ENCODE results near the gene SDF2L1.
"Not testable (repeated sequence)": the region's sequence is repeated elsewhere in the genome, so short reads cannot be mapped to it uniquely, and the experiment has no call there.

The SDF2L1 gene

DNA sequence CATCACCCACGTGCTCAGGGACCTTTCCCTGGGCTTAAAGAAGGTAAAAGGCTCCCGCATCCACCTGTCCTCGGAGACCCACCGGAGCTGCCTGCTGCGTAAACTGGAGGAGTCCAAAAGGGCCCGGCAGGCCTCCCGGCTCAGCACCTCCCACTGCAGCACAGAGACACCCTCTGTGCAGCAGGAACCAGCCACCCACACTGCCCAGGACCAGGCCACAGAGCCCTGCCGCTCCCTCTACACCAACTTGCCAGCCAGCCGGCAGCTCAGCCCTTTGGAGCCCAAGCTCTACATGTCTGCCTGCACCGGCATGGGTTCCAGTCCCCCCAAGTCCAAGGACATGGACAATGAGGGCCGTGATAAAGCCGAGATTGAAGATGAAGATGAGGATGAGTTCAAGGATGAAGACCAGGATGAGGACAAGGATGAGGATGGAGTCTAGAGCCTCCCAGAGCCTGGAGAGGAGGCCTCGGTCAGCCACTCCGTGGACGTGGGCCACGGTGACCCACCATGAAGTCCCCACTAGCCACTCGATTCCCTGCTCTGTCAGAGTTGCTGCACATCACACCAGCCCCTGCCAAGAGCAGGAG is 5.4 kb upstream of the SDF2L1 start:
- DNase-seq (ENCODE audit: low spot score), result no peak
- in situ Hi-C loops (cut with MboI; ENCODE audit: low pct_unique_long_range_greater_than_20kb, low sequenced_read_pairs, unreplicated experiment), result no loop called here
- TF ChIP-seq, protein P1, sequence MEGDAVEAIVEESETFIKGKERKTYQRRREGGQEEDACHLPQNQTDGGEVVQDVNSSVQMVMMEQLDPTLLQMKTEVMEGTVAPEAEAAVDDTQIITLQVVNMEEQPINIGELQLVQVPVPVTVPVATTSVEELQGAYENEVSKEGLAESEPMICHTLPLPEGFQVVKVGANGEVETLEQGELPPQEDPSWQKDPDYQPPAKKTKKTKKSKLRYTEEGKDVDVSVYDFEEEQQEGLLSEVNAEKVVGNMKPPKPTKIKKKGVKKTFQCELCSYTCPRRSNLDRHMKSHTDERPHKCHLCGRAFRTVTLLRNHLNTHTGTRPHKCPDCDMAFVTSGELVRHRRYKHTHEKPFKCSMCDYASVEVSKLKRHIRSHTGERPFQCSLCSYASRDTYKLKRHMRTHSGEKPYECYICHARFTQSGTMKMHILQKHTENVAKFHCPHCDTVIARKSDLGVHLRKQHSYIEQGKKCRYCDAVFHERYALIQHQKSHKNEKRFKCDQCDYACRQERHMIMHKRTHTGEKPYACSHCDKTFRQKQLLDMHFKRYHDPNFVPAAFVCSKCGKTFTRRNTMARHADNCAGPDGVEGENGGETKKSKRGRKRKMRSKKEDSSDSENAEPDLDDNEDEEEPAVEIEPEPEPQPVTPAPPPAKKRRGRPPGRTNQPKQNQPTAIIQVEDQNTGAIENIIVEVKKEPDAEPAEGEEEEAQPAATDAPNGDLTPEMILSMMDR (IDR thresholded peaks at IDR 0.05; ENCODE audit: extremely low read depth, insufficient read depth, missing control alignments), result no peak

DNA sequence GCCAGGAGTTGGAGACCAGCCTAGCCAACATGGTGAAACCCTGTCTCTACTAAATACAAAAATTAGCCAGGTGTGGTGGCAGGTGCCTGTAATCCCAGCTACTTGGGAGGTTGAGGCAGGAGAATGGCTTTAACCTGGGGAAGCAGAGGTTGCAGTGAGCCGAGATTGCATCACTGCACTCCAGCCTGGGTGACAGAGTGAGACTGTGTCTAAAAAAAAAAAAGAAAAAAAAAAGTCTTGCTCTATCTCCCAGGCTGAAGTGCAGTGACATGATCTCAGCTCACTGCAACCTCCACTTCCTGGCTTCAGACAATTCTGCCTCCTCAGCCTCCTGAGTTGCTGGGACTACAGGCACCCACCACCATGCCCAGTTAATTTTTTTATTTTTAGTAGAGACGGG is 4.7 kb upstream of the SDF2L1 start:
- in situ Hi-C loops (cut with MboI; ENCODE audit: low pct_unique_long_range_greater_than_20kb, low sequenced_read_pairs, unreplicated experiment); DNase-seq (ENCODE audit: low spot score): not testable (repeated sequence)

DNA sequence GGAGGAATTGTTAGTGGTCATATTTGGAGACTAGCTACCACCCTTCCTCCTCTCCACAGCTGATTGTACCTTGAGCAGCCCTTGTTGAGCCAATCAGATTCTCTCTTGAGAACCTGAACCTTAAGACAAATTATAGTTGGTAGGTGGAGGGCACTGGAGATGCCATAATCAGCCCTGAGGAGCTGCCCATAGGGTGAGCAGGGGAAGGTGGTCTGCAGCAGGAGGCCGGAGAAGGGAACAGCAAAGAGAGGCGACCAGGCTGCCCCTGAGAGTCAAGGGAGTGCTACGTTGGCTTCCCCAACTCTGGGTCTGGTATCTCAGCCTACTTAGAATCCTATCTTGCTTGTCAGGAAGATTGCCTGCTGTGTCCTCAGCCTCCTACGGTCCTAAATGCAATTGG is 2.7 kb upstream of the SDF2L1 start:
- DNase-seq (ENCODE audit: low spot score), result no peak
- TF ChIP-seq, protein P1 (IDR thresholded peaks at IDR 0.05; ENCODE audit: extremely low read depth, insufficient read depth, missing control alignments), result no peak
- in situ Hi-C loops (cut with MboI; ENCODE audit: low pct_unique_long_range_greater_than_20kb, low sequenced_read_pairs, unreplicated experiment), result no loop called here

DNA sequence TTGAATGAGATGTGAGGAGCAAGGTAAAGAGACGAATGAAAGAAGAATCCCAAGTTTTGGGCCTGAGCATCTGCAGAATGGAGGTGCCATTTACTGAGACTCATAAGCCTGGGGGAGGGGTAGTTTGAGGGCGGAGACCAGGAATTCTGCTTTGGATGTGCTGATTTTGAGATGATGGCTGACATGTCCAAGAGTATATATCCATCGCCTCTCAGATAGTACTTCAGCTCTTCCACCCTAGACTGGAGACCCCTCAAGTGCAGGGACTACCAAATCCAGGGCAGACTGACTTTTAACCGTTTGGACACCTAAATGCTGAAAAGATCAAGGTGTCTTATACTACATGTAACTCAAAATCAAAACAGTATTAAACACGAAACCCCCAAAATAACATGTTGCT is 1.3 kb upstream of the SDF2L1 start:
- peak; percentile 19 for DNase-seq (ENCODE audit: low spot score)
- in situ Hi-C loops (cut with MboI; ENCODE audit: low pct_unique_long_range_greater_than_20kb, low sequenced_read_pairs, unreplicated experiment), result no loop called here
- TF ChIP-seq, protein P1 (IDR thresholded peaks at IDR 0.05; ENCODE audit: extremely low read depth, insufficient read depth, missing control alignments), result no peak

DNA sequence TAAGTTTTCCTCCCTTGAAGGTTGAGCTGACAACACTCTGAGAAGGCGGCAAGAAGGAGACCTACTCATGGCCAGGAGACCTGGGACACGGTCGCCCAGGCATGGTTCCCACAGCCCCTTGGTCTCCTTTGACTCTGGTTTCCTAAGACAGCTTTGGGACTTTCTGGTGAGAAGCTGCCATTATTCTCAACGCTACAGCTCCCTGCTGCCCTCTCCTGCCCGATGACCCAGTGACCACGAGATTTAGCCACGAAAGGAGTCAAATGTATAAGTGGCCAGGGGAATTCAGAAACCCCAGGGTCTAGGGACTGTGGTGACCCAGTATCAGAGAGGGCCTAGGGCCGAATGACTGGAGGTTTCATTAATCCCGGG is 699 bp upstream of the SDF2L1 start:
- TF ChIP-seq, protein P1 (IDR thresholded peaks at IDR 0.05; ENCODE audit: extremely low read depth, insufficient read depth, missing control alignments), result peak; percentile 24
- DNase-seq (ENCODE audit: low spot score), result peak; percentile 56
- in situ Hi-C loops (cut with MboI; ENCODE audit: low pct_unique_long_range_greater_than_20kb, low sequenced_read_pairs, unreplicated experiment), result no loop called here

DNA sequence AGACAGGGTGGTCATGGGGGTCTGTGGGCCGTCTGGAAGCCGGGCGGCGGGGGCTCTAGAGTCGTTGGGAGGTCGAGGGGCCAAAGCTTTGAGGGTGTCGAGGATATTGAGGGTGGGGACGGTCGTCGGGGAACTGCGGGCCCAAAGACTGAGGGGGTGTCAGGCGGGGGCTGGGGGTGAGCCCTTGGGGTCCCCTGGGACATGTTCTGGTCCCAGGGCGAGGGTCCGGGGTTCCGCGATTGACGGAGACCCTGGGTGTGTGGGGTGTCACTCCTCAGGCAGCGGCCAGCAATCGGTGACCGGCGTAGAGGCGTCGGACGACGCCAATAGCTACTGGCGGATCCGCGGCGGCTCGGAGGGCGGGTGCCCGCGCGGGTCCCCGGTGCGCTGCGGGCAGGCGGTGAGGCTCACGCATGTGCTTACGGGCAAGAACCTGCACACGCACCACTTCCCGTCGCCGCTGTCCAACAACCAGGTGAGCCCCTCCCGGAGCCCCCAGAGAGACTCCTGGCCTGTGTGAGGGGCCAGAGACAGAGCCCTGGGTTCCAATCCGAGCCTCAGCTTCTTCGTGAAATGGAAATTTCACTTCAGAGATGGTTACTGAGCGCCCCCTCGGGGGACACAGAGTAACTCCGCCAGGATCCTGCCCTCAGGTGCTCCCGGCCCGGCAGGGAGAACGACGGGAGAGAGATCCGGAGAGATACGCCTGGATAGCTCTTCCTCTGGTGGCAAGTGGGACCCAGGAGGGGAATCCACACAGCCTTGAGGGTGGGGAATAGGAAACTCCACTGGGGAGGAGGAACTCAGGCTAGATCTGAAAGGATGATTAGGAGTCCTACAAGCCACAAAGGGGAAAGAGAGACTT is 714 bp downstream of the SDF2L1 start:
- in situ Hi-C loops (cut with MboI; ENCODE audit: low pct_unique_long_range_greater_than_20kb, low sequenced_read_pairs, unreplicated experiment), result no loop called here
- peak; percentile 82 for DNase-seq (ENCODE audit: low spot score)
- TF ChIP-seq, protein P1 (IDR thresholded peaks at IDR 0.05; ENCODE audit: extremely low read depth, insufficient read depth, missing control alignments), result peak; percentile 82

All from GM13977 (cell line).